A204.1 (cell line): ENCODE data around the gene EHHADH.
"Not testable (repeated sequence)": the region's sequence is repeated elsewhere in the genome, so short reads cannot be mapped to it uniquely, and the experiment has no call there.

ENCODE experiments used
- FAIRE-seq: peaks from 2 replicates; lab custom pipeline; 2012; peaks lifted over from hg19 to GRCh38; lab: Jason Lieb, UNC

The EHHADH gene

DNA sequence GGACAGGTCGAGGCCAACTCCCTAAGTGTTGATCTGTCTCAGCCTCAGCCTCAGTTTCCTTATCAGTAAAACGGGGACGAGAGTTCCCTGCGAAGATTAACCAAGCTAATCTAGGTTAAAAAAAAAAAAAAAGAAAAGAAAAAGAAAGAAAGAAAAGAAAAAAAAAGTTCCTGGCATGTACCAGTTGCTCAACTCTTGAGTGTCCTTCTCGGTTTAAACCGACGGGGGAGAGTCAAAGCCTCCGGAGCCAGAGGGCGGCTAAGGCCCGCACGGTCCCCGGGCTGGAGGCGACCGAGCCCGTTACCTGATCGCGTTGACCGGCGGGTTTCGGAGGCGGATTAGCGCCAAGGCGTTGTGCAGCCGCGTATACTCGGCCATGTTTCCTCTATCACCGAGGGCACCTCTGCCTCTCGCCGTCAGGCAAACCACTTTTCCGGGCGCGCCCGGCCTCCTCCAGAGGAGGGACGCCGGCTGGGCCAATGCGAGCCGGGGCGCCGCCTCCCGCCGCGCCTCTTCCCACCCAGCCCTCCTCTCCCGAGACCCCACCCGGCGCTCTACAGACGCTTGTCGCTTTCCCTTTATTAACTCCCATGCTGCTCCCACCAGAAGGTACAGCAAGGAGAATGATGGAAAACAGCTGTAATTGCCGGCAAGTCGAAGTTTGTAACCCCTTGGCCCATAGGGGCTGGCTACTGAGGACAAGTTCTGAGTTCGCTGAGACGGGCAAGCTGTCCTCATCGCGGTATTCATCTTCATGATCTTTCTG lies at the start of gene EHHADH:
Gene EHHADH, minus strand, starts transcription at position 405 of the 766 bp plus-strand sequence. Its CDS starts 27 bp downstream, at position 378.
- FAIRE-seq, result no peak

DNA sequence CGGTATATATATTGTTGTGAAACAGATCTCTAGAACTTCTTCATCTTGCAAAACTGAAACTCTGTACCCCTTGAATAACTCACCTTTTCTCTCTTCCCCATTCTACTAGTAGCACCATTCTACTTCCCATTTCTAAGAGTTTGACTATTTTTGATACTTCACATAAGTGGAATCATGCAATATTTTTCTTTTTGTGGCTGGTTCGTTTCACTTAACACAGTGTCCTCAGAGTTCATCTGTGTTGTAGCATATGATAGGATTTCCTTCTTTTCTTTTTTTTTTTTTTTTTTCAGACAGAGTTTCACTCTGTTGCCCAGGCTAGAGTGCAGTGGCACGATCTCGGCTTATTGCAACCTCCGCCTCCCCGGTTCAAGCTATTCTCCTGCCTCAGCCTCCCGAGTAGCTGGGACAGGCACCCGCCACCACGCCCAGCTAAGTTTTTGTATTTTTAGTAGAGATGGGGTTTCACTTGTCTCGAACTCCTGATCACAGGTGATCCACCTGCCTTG lies 46.1 kb upstream of the EHHADH start:
- not testable (repeated sequence) for FAIRE-seq

GRCh38 chr3:185297867-185298266 lies 44.0 kb upstream of the EHHADH start:
- FAIRE-seq, result no peak

GRCh38 chr3:185292238-185292637 lies 38.4 kb upstream of the EHHADH start:
- FAIRE-seq, result no peak

DNA sequence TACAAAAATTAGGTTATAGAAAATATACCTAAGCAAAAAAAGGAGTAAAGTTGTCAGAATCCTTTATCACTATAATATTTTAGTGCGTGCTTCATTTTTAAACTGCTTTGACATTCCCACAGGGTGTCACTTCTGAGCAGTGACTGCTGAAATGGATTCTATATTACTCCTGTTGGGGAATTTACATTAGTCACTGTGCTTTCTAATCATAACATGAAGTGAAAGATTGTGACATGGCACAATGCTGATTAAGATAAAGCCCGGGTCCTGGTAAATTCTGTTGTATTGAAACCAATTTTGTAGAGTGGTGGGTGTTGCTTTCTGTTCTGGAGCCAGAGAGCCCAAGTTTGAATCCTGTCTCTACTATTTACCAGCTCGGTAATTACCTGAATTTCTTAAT lies 36.4 kb upstream of the EHHADH start:
- no peak for FAIRE-seq

DNA sequence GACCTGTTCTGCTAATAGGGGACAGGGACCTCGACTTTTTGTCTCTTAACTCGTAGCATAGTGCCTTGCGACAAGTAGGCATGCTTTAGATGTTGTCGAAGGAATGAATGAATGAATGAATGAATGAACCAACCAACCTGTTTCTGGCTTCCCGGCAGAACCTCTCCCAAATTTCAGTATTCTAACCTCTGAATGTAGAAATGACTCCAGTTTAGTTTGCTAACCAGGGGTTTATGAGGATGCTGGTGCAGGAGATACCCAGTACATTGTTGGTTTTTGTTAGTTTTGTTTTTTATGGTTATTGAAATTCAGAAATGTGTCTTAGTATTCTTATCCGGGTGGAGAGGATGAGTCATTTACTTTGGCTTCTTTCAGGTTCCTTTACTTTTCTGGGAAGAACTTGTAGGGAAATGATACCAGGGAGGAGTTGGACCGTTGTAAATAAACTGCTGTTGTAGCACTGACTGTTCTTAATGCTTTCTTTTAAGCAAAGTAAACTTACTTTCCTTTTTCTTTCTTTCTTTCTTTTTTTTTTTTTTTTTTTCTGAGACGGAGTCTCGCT lies 29.6 kb upstream of the EHHADH start:
- FAIRE-seq, result no peak

DNA sequence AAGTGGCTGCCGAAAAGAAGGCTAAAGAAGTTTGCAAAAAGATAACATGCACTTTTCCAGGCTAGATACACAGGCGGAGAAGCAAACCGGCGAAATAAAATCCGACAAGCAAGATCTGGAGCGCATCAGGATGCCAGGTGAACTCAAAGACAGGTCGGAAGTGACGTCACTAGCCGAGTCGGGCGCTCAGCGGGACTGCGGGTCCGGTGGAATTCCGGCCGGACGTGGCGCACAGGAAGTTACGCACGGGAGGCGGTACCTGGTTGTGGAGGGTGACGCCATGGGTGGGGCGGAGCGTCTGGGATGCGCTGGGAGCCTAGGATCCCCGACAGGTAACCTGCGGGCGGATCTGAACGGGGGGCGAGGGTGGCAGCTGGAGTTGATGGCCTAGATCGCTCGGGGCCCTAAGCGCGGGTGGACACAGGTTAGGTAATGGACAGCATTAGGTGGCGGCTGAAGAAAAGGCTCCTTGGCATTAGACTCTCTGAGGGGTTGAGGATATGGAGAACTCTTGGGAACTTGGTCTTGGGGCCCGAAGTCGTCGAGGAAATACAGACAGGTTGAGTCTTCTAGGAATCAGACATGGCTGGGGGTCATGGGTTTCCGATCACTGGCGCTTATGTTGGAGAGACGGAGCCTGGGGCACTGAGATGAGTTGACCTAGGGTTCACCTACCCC lies 29.0 kb upstream of the EHHADH start:
- peak; percentile 93 for FAIRE-seq

DNA sequence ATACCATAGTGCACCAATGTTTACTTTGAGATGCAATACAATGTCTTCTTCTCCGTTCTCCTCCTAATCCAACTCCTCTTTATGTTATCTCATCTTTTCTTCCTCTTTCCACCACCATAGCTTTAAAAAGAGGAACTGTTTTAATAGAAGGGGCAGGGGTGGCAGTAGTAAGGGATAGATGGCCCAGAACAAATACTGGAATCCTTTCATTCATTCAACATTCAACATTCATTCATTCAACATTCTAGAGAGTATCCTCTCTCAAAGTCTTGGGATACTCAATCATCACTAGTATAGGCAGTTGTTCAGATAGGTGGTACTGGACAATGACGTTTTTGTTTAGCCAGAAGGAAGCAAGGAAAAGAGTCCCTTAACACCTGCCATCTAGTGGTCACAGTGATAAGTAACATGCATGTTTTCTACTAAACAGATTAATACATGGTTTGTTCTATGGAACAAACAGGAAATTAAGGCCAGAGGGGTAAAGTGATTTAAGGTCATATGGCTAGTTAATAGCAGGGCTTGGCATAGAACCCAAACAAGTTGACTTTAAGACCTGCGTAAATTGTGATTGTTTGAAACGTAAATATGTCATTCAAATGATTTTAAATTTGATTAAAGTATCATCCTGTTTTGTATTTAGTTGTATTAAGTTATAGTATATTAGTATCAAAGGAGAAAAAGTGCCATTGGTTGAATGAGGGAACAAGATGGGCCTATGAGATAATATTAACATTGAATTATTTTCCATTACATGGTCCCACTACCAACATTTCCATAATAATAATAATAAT lies 26.9 kb upstream of the EHHADH start:
- FAIRE-seq, result peak; percentile 85

GRCh38 chr3:185279587-185280138 lies 25.8 kb upstream of the EHHADH start:
- FAIRE-seq, result no peak

- FAIRE-seq, result no peak
Observed at GRCh38 chr3:185276415-185276814, 22.6 kb upstream of the EHHADH start.

GRCh38 chr3:185272033-185272432 lies 18.2 kb upstream of the EHHADH start:
- no peak for FAIRE-seq

- no peak for FAIRE-seq
Observed at GRCh38 chr3:185270956-185271332, 17.1 kb upstream of the EHHADH start.

GRCh38 chr3:185270262-185270955 lies 16.6 kb upstream of the EHHADH start:
- FAIRE-seq, result no peak

DNA sequence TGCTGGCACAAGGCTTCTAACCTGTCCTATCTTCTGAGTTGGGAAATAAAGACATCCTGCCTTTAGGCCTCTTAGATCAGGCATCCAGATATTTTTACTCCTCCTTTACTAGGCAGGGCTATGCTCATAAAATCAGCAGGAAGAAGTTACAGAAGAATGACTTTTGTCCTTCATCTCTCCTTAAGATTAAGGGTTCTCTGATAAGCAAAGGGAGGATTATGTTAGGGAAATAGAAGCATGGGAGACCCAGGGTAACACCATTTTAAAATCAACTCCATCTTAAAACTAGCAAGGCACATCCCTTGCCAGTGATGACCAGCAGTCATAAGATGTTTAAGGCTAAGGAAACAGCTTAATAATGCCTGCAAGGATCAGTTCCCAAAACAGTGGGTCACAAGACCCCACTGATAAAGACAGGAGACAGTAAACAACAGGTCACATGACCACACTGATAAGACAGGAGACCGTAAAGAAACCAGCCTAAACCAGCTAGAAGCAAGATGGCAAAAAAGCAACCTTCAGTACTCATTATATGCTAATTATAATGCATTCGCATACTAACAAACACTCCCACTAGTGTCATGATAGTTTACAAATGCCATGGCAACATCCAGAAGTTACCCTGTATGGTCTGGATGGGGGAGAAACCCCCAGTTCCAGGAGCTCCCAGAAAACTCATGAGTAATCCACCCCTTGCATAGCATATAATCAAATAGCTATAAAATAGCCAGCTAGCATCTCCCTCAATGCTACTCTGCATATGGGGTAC lies 14.5 kb upstream of the EHHADH start:
- FAIRE-seq, result no peak

GRCh38 chr3:185267193-185267592 lies 13.3 kb upstream of the EHHADH start:
- FAIRE-seq, result no peak

- FAIRE-seq, result no peak
Observed at GRCh38 chr3:185264849-185265553, 11.2 kb upstream of the EHHADH start.

DNA sequence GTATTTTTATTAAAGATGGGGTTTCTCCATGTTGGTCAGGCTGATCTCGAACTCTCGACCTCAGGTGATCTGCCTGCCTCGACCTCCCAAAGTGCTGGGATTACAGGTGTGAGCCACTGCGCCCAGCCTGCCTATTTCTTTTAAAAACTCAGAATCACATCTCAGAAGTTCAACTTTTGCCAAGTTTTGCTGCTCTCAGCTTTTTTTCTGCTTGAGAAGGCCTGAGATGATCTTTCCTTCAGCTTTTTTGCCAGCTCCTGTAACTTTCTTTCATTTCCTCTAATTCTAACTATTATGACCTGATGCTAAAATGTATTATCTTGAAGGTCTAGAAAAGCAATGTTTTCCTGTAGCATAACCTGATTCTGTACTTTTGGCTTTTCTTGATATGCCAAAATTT lies 9.6 kb upstream of the EHHADH start:
- FAIRE-seq, result no peak

DNA sequence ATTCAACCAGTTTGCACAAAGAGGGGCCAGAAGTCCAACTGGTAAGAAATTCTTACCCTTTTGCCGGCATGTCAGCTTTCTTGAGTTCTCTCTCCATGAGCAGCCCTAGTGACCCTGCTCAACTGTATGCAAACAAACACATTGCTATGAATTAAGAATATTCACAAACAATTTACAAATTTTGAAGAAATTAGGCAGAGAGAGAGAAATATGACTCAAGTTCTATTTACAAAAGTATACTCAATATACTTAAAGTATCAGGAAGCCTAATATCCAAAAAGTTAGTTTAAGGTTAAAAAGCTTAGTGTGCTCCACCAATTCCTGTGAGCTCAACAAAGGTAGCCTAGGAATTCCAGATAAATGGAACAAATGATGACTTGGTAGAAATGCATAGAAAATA lies 3.5 kb upstream of the EHHADH start:
- no peak for FAIRE-seq

- no peak for FAIRE-seq
Observed at GRCh38 chr3:185254799-185255198, 950 bp upstream of the EHHADH start.

- not testable (repeated sequence) for FAIRE-seq
Observed at GRCh38 chr3:185253133-185253532, 716 bp downstream of the EHHADH start.
